ENCODE data around the gene FDXACB1. TPM values are rescaled to one million over a fixed set of nuclear protein-coding genes. Genes with fewer than 3 reads are reported as not detected.
A peak's percentile ranks its signal among the peaks of the same experiment; 100 is the strongest.

Gene FDXACB1
- total and polyA plus RNA-seq, 9 of the 15 experiments (the other 6 are each of a cell fraction or from before 2014, with no cell fraction given), result 3.2 to 7.5 (median 5.3) TPM

DNA sequence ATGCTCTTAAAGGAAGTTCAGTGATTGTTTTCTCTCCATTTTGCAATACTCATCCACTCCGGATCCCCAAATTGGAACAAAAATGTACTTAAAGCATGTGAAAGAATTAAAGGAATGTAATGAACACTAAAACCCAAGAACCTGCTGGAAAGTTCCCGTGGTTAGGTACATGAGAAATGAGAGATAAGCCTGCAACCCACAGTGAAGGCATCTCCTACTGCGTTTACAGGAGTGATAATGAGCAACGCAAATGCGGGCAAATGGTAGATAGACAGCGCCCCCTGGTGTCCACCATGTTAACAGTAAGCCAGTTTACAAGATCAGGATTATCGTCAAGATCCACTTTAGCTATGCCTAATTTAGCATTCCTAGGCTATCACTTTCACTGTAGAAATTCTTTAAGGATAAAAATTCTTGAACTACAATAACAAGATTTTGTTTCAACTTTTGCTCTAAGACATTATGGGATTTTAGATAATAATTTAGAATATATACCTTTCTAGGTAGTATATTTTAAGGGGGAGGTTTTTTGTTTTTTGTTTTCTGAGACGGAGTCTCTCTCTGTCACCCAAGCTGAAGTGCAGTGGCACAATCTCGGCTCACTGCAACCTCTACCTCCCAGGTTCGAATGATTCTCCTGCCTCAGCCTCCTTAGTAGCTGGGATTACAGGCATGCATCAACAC lies 37.5 kb downstream of the FDXACB1 start (continued):
- no peak for TF ChIP-seq ZNF146 (CRISPR knock-in tag; IDR thresholded peaks at IDR 0.05; ENCODE audit: unreplicated experiment)
- no peak for TF ChIP-seq WHSC1 (IDR thresholded peaks at IDR 0.05; ENCODE audit: low read length)
- TF ChIP-seq, protein P1, sequence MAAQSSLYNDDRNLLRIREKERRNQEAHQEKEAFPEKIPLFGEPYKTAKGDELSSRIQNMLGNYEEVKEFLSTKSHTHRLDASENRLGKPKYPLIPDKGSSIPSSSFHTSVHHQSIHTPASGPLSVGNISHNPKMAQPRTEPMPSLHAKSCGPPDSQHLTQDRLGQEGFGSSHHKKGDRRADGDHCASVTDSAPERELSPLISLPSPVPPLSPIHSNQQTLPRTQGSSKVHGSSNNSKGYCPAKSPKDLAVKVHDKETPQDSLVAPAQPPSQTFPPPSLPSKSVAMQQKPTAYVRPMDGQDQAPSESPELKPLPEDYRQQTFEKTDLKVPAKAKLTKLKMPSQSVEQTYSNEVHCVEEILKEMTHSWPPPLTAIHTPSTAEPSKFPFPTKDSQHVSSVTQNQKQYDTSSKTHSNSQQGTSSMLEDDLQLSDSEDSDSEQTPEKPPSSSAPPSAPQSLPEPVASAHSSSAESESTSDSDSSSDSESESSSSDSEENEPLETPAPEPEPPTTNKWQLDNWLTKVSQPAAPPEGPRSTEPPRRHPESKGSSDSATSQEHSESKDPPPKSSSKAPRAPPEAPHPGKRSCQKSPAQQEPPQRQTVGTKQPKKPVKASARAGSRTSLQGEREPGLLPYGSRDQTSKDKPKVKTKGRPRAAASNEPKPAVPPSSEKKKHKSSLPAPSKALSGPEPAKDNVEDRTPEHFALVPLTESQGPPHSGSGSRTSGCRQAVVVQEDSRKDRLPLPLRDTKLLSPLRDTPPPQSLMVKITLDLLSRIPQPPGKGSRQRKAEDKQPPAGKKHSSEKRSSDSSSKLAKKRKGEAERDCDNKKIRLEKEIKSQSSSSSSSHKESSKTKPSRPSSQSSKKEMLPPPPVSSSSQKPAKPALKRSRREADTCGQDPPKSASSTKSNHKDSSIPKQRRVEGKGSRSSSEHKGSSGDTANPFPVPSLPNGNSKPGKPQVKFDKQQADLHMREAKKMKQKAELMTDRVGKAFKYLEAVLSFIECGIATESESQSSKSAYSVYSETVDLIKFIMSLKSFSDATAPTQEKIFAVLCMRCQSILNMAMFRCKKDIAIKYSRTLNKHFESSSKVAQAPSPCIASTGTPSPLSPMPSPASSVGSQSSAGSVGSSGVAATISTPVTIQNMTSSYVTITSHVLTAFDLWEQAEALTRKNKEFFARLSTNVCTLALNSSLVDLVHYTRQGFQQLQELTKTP (IDR thresholded peaks at IDR 0.05; ENCODE audit: low read depth in 1 of 2, partially characterized antibody in 2 of 2), result no peak
- TF ChIP-seq ZNF699 (CRISPR knock-in tag; IDR thresholded peaks at IDR 0.05; ENCODE audit: insufficient replicate concordance), result no peak
- no peak for TF ChIP-seq ILK (tag; IDR thresholded peaks at IDR 0.05; ENCODE audit: borderline replicate concordance, low read depth)
- TF ChIP-seq, protein P2, sequence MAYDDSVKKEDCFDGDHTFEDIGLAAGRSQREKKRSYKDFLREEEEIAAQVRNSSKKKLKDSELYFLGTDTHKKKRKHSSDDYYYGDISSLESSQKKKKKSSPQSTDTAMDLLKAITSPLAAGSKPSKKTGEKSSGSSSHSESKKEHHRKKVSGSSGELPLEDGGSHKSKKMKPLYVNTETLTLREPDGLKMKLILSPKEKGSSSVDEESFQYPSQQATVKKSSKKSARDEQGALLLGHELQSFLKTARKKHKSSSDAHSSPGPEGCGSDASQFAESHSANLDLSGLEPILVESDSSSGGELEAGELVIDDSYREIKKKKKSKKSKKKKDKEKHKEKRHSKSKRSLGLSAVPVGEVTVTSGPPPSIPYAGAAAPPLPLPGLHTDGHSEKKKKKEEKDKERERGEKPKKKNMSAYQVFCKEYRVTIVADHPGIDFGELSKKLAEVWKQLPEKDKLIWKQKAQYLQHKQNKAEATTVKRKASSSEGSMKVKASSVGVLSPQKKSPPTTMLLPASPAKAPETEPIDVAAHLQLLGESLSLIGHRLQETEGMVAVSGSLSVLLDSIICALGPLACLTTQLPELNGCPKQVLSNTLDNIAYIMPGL (CRISPR knock-in tag; IDR thresholded peaks at IDR 0.05), result no peak
- no peak for TF ChIP-seq ZNF384 (IDR thresholded peaks at IDR 0.05; ENCODE audit: low read depth, low read length)
- no peak for TF ChIP-seq NEUROD1 (IDR thresholded peaks at IDR 0.05; ENCODE audit: borderline replicate concordance, low read depth, low read length, partially characterized antibody)
- no peak for TF ChIP-seq HNRNPK (IDR thresholded peaks at IDR 0.05; ENCODE audit: low read depth, low read length, poor library complexity, severe bottlenecking)
- TF ChIP-seq GTF2A2 (tag; IDR thresholded peaks at IDR 0.05), result no peak
- no peak for TF ChIP-seq ZNF444 (CRISPR knock-in tag; IDR thresholded peaks at IDR 0.05)
- no peak for TF ChIP-seq HDAC6 (IDR thresholded peaks at IDR 0.05; ENCODE audit: low read depth, low read length)
- TF ChIP-seq CHD4 (IDR thresholded peaks at IDR 0.05; ENCODE audit: insufficient read depth, insufficient replicate concordance, low read depth, low read length, poor library complexity, severe bottlenecking), result no peak
- no peak for TF ChIP-seq ZNF507 (tag; conservative IDR thresholded peaks at IDR 0.05)
- no peak for TF ChIP-seq ZNF253 (CRISPR knock-in tag; conservative IDR thresholded peaks at IDR 0.05)
- no peak for TF ChIP-seq ZEB2 (IDR thresholded peaks at IDR 0.05)
- TF ChIP-seq RB1 (IDR thresholded peaks at IDR 0.05; ENCODE audit: low read depth), result peak; percentile 67; the same call in 1 of the 2 replicates
- TF ChIP-seq ETV5 (CRISPR knock-in tag; IDR thresholded peaks at IDR 0.05; ENCODE audit: low read depth), result no peak
- TF ChIP-seq RFX1 (IDR thresholded peaks at IDR 0.05), result no peak
- TF ChIP-seq, protein P3, sequence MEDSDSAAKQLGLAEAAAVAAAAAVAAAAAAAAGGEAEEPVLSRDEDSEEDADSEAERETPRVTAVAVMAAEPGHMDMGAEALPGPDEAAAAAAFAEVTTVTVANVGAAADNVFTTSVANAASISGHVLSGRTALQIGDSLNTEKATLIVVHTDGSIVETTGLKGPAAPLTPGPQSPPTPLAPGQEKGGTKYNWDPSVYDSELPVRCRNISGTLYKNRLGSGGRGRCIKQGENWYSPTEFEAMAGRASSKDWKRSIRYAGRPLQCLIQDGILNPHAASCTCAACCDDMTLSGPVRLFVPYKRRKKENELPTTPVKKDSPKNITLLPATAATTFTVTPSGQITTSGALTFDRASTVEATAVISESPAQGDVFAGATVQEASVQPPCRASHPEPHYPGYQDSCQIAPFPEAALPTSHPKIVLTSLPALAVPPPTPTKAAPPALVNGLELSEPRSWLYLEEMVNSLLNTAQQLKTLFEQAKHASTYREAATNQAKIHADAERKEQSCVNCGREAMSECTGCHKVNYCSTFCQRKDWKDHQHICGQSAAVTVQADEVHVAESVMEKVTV (CRISPR knock-in tag; IDR thresholded peaks at IDR 0.05), result peak; percentile 87; the same call in 1 of the 2 replicates
- no peak for TF ChIP-seq FOXM1 (IDR thresholded peaks at IDR 0.05; ENCODE audit: low read depth)
- no peak for TF ChIP-seq FOXM1 (CRISPR knock-in tag; IDR thresholded peaks at IDR 0.05; ENCODE audit: low read depth)

Data from K562 (cell line).